ENCODE results near the gene CHIC2. TPM values are rescaled to one million over a fixed set of nuclear protein-coding genes. Genes with fewer than 3 reads are reported as not detected.

CHIC2 gene
- total RNA-seq, 1 donor from 2014 or later, result 16.5 TPM

DNA sequence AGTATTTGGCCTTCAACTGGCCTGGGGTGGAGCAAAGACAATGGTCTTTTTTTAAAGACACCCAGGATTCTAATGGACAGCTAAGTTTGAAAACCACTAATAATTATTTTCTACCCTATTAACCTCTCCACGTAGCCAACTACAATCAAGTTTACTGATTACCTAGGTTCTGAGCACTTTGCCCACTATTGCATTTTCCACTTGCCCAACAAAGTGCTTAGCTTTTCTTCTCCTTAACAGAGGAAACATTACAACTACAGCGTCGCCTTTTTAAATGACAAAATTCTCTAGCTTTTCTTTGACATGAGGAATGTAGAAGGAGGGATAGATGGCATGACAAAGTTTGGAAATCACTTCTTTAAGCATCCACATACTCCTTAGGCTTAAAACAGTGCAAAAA is 2.0 kb downstream of the CHIC2 start:
- Mint-ChIP-seq H3K4me3 (peak overlapping the region; percentile 95), H3K4me1 (ENCODE audit: unreplicated experiment) (peaks cover 31% of the 10 kb centered on the region), H3K27me3 (no peaks in the 10 kb centered on the region), H3K36me3 (no peaks in the 10 kb centered on the region), H3K27ac (peak overlapping the region; percentile 52), H3K9me3 (no peaks in the 10 kb centered on the region)
- no peak for DNase-seq (ENCODE audit: extremely low spot score, unreplicated experiment)
- TF ChIP-seq, protein P1, sequence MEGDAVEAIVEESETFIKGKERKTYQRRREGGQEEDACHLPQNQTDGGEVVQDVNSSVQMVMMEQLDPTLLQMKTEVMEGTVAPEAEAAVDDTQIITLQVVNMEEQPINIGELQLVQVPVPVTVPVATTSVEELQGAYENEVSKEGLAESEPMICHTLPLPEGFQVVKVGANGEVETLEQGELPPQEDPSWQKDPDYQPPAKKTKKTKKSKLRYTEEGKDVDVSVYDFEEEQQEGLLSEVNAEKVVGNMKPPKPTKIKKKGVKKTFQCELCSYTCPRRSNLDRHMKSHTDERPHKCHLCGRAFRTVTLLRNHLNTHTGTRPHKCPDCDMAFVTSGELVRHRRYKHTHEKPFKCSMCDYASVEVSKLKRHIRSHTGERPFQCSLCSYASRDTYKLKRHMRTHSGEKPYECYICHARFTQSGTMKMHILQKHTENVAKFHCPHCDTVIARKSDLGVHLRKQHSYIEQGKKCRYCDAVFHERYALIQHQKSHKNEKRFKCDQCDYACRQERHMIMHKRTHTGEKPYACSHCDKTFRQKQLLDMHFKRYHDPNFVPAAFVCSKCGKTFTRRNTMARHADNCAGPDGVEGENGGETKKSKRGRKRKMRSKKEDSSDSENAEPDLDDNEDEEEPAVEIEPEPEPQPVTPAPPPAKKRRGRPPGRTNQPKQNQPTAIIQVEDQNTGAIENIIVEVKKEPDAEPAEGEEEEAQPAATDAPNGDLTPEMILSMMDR (conservative IDR thresholded peaks at IDR 0.05), result no peak

DNA sequence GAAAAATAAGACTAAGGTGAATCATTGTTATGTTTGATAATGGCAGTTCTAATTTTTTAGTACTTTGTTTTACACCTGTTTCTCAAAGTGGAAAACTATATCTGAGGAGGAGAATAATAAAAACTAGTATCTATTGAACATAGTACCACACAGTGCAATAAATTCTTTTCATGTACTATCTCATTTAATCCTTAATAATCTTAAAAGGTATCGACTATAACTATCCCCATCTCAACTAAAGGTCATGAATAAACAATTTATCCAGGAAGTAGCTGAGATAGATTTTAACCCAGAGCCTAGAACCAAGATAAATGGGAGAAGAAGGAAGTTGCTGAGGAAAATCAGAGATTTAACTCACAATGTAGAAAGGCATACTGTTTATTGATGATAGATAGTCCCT is 2.5 kb downstream of the CHIC2 start:
- H3K36me3 Mint-ChIP-seq, result no peaks in the 10 kb centered on the region
- no peaks in the 10 kb centered on the region for H3K27me3 Mint-ChIP-seq
- DNase-seq (ENCODE audit: extremely low spot score, unreplicated experiment), result no peak
- peak overlapping the region; percentile 95 for H3K4me3 Mint-ChIP-seq
- no peaks in the 10 kb centered on the region for H3K9me3 Mint-ChIP-seq
- TF ChIP-seq, protein P1 (conservative IDR thresholded peaks at IDR 0.05), result no peak
- H3K4me1 Mint-ChIP-seq (ENCODE audit: unreplicated experiment), result peaks cover 35% of the 10 kb centered on the region
- no peak overlapping the region for H3K27ac Mint-ChIP-seq

- Mint-ChIP-seq H3K36me3 (no peaks in the 10 kb centered on the region), H3K27me3 (no peaks in the 10 kb centered on the region), H3K4me1 (ENCODE audit: unreplicated experiment) (peaks cover 35% of the 10 kb centered on the region), H3K27ac (no peak overlapping the region), H3K4me3 (no peak overlapping the region), H3K9me3 (no peaks in the 10 kb centered on the region)
- TF ChIP-seq, protein P1 (conservative IDR thresholded peaks at IDR 0.05), result no peak
- DNase-seq (ENCODE audit: extremely low spot score, unreplicated experiment), result no peak
Observed at GRCh38 chr4:54061067-54061466, 3.3 kb downstream of the CHIC2 start.

DNA sequence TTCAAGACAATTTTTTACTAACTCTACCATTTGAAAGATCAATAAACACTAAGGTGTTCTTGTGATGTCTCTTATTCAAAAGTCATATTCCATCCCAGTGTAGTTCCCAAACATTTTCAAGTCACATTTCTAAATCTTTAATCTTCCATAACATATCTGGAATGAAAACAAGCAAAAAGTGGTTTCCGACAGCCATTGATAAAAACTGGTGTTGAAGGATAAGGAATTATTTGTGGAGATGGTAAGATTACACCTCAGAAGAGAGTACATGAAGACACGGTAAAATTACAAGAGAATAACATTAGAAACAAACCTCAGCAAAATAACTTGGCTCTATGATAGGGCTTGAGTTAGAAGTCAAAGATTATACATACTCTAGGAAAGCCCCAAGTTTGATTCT is 4.3 kb downstream of the CHIC2 start:
- TF ChIP-seq, protein P1 (conservative IDR thresholded peaks at IDR 0.05), result no peak
- no peaks in the 10 kb centered on the region for H3K27me3 Mint-ChIP-seq
- no peak overlapping the region for H3K27ac Mint-ChIP-seq
- H3K36me3 Mint-ChIP-seq, result no peaks in the 10 kb centered on the region
- H3K4me1 Mint-ChIP-seq (ENCODE audit: unreplicated experiment), result peaks cover 28% of the 10 kb centered on the region
- H3K4me3 Mint-ChIP-seq, result no peak overlapping the region
- no peaks in the 10 kb centered on the region for H3K9me3 Mint-ChIP-seq
- DNase-seq (ENCODE audit: extremely low spot score, unreplicated experiment), result no peak

- TF ChIP-seq, protein P1 (conservative IDR thresholded peaks at IDR 0.05), result no peak
Observed at GRCh38 chr4:54058171-54058570, 6.2 kb downstream of the CHIC2 start.

DNA sequence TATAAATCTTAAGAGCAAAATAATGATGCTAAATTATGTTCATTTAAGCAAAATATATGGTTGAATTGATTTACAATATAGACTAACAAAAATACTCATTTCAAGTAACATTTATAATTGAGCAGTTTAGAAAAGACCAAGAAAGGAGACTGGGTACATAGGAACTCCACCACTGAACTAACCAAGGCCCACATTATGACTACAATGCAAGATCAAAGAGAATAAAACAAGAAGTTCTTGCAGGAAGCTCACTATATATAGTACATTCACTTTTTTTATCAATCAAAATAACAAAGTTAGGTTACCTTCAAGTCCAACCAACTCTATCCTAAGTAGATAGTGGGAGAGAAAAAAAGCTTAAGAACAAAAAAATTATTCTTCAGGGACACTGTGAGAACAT is 8.0 kb downstream of the CHIC2 start:
- Mint-ChIP-seq H3K27me3 (no peaks in the 10 kb centered on the region), H3K36me3 (no peaks in the 10 kb centered on the region), H3K9me3 (no peaks in the 10 kb centered on the region), H3K4me1 (ENCODE audit: unreplicated experiment) (peaks cover 14% of the 10 kb centered on the region), H3K27ac (no peak overlapping the region), H3K4me3 (no peak overlapping the region)
- DNase-seq (ENCODE audit: extremely low spot score, unreplicated experiment), result no peak
- TF ChIP-seq, protein P1 (conservative IDR thresholded peaks at IDR 0.05), result no peak

More at GRCh38 chr4:54058171-54058570, 6.2 kb downstream of the CHIC2 start:
- H3K27ac Mint-ChIP-seq, result no peak overlapping the region
- no peak overlapping the region for H3K4me3 Mint-ChIP-seq
- H3K4me1 Mint-ChIP-seq (ENCODE audit: unreplicated experiment), result peaks cover 26% of the 10 kb centered on the region
- H3K9me3 Mint-ChIP-seq, result no peaks in the 10 kb centered on the region
- DNase-seq (ENCODE audit: extremely low spot score, unreplicated experiment), result no peak
- H3K27me3 Mint-ChIP-seq, result no peaks in the 10 kb centered on the region
- no peaks in the 10 kb centered on the region for H3K36me3 Mint-ChIP-seq
